Coronary artery (tissue), 2 donors: ENCODE results near the gene MAGEB6.
"Not testable (repeated sequence)": the region's sequence is repeated elsewhere in the genome, so short reads cannot be mapped to it uniquely, and the experiment has no call there.

Source experiments
- DNase-seq: peaks from one replicate; pipeline ENCODE4 v3.0.0-alpha.2; 2017; ENCODE audit warnings: low spot score
- H3K27ac ChIP-seq, 2 donors: fragments of 200-600 bp; sonication (generic); one replicate each; pipeline ENCODE4 v1.5.1; 2016 to 2019
- H3K4me3 ChIP-seq: fragments of 200-600 bp; sonication (generic); 2 replicates; pipeline ENCODE4 v1.5.1; 2016; ENCODE audit warnings: mild to moderate bottlenecking, moderate library complexity
- TF ChIP-seq, protein P1 (sequence below): fragments of 200-600 bp; sonication (generic); IDR thresholded peaks from one replicate; pipeline ENCODE4 v1.5.1; 2019; ENCODE audit warnings: antibody characterized with exemption

MAGEB6 gene, protein sequence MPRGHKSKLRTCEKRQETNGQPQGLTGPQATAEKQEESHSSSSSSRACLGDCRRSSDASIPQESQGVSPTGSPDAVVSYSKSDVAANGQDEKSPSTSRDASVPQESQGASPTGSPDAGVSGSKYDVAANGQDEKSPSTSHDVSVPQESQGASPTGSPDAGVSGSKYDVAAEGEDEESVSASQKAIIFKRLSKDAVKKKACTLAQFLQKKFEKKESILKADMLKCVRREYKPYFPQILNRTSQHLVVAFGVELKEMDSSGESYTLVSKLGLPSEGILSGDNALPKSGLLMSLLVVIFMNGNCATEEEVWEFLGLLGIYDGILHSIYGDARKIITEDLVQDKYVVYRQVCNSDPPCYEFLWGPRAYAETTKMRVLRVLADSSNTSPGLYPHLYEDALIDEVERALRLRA

DNA sequence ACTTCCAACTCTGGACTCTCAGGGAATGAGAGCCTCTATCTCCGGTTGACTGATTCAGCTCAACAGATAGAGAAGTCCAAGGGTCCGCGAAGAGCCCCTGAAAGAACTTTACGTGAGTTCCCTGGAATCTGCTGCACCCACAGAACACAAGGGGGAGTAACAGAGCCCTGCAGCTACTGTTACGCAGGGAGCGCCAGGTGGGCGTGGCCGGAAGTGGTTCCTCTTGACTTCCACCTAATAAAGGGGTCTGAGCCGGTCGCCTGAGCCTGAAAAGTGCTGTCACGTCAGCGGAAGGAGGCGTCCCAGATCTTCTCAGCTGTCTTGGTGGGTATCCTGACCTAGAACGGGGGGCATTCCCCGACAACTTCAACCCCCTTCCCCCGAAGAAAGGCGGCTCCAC is at the start of gene MAGEB6:
TSS of gene MAGEB6 (plus strand) at position 237 of the 400 bp plus-strand sequence. CDS start 1,407 bp downstream, outside the sequence.
- no peak for DNase-seq
- TF ChIP-seq, protein P1, sequence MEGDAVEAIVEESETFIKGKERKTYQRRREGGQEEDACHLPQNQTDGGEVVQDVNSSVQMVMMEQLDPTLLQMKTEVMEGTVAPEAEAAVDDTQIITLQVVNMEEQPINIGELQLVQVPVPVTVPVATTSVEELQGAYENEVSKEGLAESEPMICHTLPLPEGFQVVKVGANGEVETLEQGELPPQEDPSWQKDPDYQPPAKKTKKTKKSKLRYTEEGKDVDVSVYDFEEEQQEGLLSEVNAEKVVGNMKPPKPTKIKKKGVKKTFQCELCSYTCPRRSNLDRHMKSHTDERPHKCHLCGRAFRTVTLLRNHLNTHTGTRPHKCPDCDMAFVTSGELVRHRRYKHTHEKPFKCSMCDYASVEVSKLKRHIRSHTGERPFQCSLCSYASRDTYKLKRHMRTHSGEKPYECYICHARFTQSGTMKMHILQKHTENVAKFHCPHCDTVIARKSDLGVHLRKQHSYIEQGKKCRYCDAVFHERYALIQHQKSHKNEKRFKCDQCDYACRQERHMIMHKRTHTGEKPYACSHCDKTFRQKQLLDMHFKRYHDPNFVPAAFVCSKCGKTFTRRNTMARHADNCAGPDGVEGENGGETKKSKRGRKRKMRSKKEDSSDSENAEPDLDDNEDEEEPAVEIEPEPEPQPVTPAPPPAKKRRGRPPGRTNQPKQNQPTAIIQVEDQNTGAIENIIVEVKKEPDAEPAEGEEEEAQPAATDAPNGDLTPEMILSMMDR, result no peak
- H3K27ac ChIP-seq, result no peak within 1 kb of the TSS
- no peak within 1 kb of the TSS for H3K4me3 ChIP-seq

DNA sequence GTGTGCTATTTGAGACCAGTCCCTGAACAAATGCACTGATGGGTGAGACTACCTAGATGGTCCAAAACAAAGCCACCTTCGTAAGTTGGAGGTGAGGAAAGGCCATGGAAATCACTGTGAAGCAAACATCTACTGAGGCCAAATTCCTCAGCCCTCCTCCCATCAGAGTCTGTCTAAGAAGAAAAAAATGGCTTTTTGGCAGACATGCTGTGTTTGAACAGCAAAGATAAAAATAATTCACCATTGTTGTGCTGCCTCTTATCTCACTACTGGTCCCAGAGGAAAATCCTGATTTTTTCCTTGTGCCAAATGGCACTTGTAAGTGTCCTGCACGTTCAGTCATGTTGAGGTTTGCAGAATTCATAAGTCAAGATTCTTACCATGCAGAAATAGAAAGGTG is 46.2 kb upstream of the MAGEB6 start:
- Histone ChIP-seq H3K4me3 (no peak overlapping the region), H3K27ac (no peak overlapping the region)
- TF ChIP-seq, protein P1, result no peak
- no peak for DNase-seq

DNA sequence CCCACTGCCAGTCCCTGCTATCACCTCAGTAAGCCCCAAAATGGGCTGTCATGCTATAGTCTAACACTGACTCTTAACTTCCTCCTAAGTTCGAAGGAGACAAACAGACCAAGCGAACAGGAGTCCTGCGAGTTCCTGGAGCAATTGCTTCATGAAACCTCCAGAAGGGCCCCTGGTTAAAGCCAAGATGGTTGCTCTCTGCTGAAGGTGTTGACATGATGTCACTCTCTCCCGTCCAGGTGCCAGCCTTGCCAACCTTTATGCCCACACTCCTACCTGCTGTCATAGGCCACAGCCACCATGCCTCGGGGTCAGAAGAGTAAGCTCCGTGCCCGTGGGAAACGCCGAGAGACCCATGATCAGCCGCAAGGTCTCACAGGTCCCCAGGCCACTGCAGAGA is 31.9 kb upstream of the MAGEB6 start, which contains the start of gene MAGEB6B:
TSS of gene MAGEB6B (plus strand) at position 301 of the 400 bp plus-strand sequence. CDS start at position 301, 0 bp downstream.
- Histone ChIP-seq H3K4me3 (no peak within 1 kb of the TSS), H3K27ac (no peak within 1 kb of the TSS)
- TF ChIP-seq, protein P1, result no peak
- no peak for DNase-seq

DNA sequence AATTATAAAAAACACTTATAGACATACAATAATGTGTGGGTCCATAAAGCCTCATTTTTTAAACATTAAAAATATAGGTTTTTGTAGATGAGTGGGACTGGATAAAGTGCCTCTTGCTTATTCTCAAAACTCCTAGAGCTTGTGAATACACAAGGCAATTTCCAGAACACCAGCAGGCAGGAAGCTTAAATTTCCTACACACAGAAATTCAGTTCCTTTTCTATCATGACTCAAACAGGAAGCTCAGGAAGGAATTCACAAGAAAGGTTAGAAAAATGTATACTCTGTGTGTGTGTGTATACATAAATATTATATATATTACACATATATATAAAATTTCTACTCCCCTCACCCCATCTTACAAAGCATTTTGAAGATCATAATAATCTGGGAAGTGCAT is 11.3 kb downstream of the MAGEB6 start:
- no peak for DNase-seq
- TF ChIP-seq, protein P1, result no peak
- Histone ChIP-seq H3K27ac (no peak overlapping the region), H3K4me3 (no peak overlapping the region)

DNA sequence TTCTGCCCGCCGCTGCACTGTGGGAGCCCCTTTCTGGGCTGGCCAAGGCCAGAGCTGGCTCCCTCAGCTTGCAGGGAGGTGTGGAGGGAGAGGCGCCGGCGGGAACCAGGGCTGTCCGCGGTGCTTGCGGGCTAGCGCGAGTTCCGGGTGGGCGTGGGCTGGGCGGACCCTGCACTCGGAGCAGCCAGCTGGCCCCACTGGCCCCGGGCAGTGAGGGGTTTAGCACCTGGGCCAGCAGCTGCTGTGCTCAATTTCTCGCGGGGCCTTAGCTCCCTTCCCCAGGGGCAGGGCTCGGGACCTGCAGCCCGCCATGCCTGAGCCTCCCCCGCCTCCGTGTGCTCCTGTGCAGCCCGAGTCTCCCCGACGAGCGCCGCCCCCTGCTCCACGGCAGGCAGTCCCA is 12.5 kb downstream of the MAGEB6 start:
- not testable (repeated sequence) for H3K4me3 ChIP-seq, H3K27ac ChIP-seq, DNase-seq

DNA sequence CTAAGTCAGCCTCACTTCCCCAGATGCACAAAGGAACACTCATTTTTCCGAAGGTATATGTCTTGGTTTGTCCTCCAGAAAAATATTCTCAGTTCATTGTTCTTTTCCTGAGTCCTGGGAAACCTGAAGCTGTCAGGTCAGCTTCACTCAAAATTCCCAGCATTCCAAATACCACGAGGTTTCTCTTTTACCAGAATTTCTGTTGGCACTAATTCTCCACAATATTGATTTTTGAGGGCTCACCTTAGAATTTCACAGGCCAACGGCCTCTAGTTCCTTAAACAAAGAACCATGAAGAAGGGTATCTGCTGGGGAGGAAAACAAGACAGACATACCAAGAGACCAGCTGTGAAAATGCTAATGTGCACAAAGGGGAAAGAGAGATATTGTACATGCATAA is 15.8 kb downstream of the MAGEB6 start:
- no peak overlapping the region for H3K27ac ChIP-seq
- no peak overlapping the region for H3K4me3 ChIP-seq
- TF ChIP-seq, protein P1, result no peak
- DNase-seq, result no peak

DNA sequence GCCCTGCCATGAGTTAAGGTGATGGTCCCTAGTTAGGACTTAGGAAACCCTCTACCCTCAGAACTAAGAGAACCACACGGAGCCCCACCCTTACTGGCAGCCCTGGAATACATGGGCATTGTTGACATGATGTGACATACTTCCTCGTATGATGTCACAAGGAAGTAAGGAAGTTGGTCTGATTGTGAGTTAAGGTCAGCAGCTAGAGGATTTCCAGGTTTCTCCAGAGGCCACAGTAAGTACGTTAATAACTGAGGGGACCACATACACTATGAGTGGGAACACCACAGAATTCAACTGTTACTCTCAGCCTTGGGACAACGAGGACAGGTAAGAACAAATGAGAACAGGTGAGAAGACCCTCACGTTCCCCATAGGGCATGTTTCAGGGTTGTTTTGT is 23.6 kb downstream of the MAGEB6 start, which contains the start of gene MAGEB5:
TSS of gene MAGEB5 (plus strand) at position 301 of the 400 bp plus-strand sequence. CDS start 1,133 bp downstream, outside the sequence.
- H3K4me3 ChIP-seq, result no peak within 1 kb of the TSS
- H3K27ac ChIP-seq, result no peak within 1 kb of the TSS
- DNase-seq, result no peak
- TF ChIP-seq, protein P1, result no peak
